Body of pancreas (tissue), 4 donors: Measurements from ENCODE around the gene HEATR5A.

Experiments used
- CTCF ChIP-seq, 7 experiments: fragments of 450-650 bp in 4 of 7; fragments of 200-600 bp in 3 of 7; sonication (generic) in 3 of 7; IDR thresholded peaks; one replicate each; pipeline ENCODE4 v1.5.1; 2016 to 2019; ENCODE audit warnings: antibody characterized with exemption in 7 of 7
- POLR2A ChIP-seq, 3 donors: fragments of 450-650 bp; IDR thresholded peaks; one replicate each; pipeline ENCODE4 v1.6.1; 2016; ENCODE audit warnings: antibody characterized with exemption in 3 of 3, mild to moderate bottlenecking in 2 of 3

- TF ChIP-seq CTCF (IDR thresholded peaks at IDR 0.05) (no peak), POLR2A (IDR thresholded peaks at IDR 0.05) (no peak)
Observed at GRCh38 chr14:31377433-31377832, 42.9 kb downstream of the HEATR5A start.
